GM21619 (cell line): ENCODE data around the gene MAOB.

Experiments
- ATAC-seq: cut with Tn5 transposase; IDR thresholded peaks from one replicate; pipeline ENCODE4 v1.9.1; 2021; ENCODE audit not compliant: unreplicated experiment

Gene MAOB

DNA sequence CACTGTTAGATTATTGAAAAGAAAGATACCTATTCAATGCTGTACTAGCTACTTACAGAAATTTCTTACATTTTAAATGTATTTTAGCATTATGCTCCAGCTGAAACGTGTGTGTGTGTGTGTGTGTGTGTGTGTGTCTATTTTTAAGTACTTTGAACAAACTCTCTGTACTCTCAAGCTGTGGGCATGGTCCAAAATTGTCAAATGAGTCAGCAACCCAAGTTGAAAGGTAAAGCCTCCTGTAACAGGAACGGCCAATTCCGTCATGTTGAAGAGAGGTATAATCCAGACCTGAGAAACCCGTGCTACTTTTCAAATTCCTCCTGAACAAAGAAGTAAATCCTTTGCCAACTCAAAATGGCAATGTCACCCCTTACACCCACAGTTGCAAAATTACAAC is 20.5 kb downstream of the MAOB start:
- no peak for ATAC-seq

DNA sequence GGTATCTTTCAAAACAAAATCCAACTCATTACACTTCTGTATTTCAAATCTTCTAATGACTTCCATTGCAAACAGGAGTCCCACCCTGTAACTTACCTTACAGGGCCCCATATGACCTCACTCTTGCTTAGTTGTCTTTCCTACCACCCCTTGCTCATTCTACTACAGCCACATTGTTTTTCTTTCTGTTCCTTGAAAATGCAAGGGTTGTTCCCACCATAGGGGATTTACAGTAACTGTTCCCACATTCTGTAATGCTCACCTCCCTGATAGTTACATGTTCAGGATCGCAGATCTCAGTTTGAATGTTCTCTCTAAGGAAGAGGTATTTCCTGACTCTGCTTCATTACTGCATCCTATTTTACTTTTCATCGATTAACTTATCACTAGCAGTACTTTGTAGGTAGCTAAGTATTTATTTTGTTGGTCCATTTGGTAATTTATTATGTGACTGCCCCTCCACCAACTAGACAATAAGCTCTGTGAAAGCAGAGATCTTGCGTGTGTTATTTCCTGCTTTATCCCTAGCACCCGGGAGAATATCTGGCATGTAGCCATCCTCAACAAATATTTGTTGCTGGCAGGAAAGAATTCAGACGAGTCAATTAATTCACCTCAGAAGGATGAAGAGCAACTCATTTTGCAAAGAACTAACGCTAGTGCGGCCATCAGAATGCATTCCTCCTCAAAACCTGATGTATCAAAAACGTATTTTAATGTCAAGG is 21.4 kb downstream of the MAOB start:
- ATAC-seq, result no peak

DNA sequence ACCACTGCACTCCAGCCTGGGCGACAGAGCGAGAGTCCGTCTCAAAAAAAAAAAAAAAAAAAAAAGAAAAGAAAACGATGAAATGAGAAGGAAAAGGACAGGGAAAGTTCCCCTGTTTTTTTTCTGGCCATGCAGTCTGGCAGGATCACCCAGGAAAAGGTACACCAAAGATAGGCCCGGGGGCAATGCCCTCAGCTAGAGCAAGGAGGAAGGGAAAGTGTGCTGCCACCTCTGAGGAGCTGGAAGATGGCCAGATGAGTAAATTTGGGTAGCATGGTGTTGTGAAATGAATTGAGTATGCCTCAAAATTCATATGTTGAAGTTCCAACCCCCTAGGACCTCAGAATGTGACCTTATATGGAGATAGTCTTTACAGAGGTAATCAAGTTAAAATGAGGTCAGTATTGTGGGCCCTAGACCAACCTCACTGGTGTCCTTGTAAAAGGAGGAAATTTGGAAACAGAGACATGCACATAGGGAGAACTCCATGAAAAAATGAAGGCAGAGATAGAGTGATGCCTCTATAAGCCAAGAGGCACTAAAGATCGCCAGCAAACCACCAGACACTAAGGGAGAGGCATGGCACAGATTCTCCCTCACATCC is 28.9 kb downstream of the MAOB start:
- ATAC-seq, result no peak

DNA sequence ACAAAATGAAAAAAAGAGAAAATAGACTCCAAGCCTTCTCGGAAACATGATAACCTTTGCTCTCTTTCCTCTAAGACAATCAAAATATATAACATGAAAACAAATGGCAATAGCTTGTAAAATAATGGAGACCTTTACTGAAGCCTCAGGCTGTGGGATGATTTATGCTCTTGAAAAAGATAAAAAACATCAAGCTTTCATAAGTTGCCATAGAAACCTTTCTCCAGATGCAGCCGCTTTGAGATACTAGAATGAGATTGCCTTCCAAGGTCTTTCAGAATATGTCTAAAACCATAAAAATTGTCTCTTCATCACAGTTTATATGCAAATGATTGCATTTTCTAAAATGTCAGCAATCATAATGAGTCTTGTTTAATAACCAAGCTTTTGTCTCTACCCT is 31.6 kb downstream of the MAOB start:
- ATAC-seq, result no peak

DNA sequence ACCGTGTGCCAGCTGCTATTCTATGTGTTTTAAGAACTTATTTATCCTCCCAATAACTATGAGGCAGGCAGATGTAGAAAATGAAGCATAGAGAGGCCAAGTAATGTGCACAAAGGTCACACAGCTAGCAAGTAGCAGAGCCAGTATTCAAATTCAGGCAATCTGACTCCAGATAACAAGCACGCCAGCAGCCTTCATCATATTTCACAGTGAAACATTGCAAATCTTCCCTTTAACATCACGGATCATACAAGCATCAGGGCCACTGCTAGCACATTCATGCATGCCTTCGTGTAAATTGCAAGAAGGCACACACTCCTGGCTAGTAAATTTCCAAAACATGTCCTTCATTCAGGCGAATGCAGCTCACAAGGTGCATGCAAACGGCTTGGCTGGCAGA is 33.1 kb downstream of the MAOB start:
- no peak for ATAC-seq

DNA sequence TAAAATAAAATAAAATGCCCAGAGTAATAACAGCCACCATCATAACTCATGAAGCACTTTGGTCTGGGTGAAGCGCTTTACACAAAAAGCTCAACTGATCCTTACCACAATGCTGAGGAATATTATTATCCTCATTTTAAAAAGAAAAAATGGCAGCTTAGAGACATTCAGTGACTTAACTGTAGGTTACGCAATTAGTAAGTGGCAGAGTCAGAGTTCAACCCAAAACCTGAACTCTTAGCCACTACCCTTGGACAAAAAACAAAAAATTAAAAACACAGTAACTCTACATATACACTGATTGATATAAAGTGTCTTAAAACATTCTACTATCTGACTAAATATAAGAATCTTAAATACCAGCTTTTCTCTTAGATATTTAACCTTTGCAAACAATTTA is 34.9 kb downstream of the MAOB start:
- ATAC-seq, result no peak

DNA sequence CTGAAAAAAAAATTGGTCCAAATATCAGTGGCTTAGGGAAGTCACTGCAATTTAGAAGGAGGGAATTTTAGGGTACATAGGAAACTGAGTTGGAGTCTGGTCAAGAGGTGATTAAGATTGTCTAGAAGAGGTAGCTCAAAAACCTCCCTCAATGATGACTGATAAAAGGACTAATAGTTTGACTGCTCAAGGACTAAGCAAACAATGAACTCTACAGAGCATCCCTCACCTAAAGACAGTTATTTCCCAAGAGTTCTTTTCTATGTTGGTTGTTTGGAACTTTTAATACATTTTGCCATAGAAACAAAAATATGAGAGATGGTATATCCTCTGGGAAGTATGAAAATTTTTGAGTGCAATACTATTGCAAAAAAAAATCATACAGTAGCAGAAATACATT is 35.7 kb downstream of the MAOB start:
- no peak for ATAC-seq

DNA sequence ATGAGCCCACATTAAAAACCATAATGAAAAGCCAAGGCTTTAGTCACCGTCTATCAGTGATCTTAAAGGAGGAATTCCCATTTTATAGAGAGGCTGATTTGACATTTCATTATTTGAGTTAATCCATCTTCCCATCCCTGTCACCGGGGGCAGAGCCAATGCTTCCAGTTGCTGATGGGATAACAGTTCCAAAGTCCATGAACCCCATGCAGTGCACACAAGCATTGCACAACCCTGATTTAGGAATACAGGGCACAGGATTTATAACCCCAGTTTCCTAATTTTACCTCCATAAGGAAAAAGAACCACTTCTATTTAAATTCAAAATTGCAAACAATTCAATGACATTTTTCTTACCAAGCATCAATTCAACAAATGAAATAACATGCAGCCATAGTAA is 36.5 kb downstream of the MAOB start:
- ATAC-seq, result no peak

DNA sequence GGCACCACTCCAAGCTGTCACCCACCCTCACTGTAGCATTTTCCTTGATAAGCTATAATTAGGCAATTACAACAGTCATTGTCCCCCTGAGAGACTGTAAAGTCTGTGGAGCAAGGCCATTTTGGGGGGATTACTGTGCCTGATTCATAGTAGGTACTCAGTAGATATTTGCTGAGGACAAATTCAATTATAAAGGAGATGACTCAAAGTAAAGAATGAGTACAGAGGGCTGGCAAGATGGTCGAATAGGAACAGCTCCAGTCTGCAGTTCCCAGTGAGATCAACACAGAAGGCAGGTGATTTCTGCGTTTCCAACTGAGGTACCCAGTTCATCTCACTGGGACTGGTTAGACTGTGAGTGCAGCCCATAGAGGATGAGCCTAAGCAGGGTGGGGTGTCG is 42.0 kb downstream of the MAOB start:
- no peak for ATAC-seq

DNA sequence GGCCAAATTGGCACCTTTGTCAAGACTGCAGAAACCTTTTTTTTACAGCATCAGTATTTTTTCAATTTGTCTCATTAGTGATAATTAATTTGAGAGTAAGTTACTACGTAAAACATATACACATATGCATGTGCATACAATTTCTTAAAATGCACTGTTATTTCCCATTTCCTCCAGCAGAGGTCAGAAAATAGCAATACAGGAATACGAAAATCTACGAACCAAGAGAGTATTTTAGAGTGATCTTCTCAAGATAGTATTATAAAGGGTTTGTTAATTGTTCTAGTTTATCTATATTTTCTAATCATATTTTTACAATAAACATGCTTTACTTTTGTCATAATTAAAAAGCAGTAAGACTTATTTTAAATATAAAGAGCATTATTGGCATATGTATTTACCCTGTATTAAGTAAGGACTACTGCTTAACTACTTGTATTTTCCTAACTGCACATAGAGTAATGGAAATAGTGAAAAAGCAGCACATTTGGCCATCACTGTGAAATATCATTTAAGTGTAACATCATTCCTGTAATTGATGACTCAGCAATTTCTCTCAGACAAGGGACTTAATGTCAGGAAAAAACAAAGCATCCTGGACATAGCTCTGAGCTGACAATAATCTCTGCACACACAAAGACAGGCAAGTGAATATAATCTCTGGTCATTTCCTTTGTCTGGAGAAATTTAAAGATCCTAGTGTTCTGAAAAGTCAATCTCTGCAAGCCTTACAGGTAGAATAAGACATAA is 45.6 kb downstream of the MAOB start:
- ATAC-seq, result no peak

DNA sequence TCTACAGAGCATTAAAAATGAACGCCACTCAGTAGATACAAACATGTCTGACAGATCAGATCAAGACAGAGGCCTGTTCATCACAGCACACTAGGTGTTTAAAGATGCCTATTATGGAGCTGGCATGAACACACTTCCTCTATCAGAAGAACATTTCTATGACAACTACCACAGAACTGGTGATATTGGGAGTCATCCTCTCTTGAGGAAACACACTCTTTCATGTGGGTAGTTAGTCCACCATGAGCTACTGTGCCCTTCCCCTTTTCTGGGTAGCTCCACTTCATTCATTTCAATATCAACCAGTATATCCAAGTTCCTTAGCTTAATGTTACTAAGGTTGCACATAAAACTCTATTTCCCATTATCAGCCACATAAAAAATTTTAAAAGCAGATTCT is 46.7 kb downstream of the MAOB start:
- ATAC-seq, result no peak

DNA sequence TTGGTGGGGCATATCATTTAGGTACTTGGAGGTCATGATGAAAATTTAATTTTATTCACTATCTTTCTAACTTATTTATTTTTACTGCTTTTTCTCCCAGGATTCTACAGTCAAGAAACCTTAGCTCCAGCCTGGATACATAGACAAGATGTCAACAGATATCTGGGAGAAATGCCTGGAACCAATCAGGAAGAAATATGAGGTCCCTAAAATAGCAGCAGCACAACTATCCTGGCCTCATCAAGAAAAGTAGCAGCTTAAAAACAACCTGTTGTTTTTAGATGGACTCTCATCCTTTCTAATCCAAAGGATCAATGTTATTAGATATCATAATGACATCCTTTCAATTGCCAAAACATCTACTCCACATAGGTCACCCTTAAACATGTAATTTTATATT is 54.5 kb downstream of the MAOB start:
- no peak for ATAC-seq

DNA sequence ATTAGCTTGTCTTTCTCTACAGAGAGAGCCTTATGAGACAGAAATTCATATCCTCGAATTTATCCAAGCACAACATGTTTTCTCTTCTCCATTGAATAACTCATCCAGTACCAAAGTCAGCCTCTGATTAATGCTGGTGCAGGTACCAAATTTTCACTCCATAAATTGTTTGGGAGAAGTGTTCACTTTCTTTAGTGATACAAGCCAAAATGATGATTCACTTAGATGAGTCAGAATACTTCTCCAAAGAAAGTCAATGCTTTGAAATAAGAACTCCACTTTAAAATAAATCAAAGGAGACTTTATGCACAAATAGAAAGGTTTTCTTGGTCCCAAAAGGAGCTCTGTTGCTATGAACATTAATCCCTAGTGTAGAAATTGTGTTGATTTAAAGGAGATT is 60.2 kb downstream of the MAOB start:
- ATAC-seq, result no peak

DNA sequence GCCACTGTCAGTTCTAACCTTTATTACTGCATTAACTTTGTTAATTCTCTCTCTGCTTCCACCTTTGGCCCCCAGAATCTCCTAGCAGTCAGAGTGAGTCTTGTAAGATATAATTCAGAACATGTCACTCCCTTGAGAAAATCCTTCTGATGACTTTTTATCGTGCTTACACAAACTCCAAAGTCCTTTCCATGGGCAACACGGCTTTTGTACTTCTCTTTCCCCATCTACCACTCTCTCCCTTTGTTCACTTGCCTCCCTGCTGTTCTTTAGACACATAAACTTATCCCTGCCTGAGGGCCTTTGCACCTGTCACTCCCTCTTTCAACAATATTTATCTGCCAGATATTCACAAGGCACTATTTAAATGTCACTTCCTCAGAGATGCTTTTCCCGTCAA is 64.8 kb downstream of the MAOB start:
- ATAC-seq, result no peak

DNA sequence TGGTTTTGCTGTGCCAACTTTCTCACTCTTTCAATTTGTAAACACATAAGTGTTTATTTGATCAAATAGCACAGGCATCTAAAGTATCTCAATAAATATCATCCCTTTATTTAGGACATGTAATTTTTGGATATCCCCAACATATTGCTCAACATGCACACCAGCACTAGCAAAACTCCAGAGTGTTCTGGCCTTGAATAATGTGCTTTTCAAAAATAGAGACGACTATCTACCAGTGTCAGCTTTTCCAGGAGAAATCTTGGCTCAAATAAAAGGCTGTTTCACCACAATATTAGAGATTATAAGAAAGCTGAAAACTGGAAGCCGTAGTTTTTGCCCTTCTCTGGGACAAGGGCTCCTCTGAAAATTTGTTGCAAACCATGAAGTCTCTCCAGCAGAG is 67.0 kb downstream of the MAOB start:
- ATAC-seq, result no peak

DNA sequence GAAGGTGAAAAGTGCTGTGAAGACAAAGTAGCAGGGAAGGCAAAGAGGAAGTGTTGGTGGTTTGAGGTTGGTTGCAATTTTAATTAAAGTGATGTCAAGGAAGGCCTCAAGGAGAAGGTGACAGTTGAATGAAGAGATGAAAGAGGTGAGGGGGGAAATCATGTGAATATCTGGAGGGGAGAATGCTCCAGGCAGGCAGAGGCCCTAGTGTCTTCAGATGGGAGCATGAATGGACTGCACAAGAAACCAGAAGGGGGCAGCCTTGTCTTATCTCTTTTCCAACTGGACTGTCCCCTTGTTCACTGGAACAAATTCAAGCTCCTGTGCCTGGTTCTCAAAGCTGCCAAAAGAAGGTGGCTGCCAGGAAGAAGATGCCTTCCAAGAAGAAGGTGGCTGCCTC is 68.4 kb downstream of the MAOB start:
- ATAC-seq, result no peak

DNA sequence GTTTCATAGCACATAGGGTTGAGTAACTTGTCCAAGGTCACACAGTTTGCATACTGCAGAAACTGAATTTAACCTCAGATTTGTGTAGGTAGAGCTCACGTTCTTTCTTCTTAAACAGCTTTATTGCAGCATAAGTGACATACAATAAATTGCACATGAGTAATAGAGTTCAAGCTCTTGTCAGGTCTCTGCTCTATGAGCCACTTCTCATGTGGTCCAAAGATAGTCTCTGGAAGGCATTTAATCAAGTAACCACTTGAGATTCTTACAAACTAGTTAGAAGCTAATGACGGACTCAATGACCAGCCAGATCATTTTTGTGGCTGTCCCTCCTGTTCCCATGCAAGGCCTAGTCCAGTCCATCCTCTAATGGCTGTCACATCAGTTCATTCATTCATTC is 68.9 kb downstream of the MAOB start:
- no peak for ATAC-seq

DNA sequence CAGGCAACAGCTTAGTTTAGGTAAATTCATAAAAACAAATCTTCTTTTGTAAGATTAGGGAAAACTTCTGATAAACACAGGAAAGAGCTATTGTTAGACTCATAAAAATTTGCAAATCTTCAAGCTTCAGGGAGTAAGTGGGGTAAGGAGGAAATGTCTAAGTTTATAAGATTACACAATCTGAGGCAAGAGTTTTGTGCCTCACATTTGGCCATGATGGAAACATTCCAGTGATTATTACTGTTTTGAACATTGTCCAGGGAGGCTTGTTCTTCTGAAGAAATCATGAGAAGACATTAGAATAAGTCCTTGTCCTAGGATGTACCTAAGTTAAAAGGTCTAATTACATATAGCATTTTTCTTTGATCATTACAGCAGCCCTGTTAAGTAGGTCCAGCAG is 72.8 kb downstream of the MAOB start:
- no peak for ATAC-seq

DNA sequence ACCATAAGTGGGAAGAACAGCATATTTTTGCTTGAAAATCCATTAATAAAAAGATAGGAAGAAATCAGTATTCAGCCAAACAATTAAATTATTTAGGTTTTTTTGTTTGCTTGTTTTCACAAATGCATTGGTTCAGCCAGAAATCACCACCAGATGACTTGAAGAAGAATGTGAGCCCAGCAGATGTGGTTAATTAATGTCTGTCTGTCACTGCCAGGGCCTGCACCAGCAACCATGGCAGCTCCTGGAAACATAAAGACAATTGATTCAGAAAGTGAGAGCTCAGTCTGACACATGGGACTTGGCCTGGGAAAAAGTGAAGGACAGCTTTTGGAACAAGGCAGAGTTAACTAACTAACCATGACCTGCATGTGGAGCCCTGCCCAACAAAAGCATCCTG is 74.0 kb downstream of the MAOB start:
- ATAC-seq, result no peak

DNA sequence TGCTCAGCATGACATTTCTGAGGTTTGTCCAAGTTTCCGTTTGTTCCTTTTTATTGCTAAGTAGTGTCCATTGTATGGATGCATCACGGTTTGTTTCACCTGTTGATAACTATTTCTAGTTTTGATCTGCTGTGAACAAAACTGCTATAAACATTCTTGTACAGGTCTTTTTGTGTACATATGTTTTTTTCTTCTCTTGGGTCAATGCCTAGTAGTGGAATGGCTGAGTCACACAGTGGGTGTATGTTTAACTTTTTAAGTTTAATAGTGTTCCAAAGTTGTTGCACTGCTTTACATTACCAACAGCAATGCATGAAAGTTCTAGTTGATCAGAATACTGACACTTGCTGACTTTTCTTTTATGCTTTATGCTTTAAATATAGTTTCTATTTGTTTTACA is 76.7 kb downstream of the MAOB start:
- ATAC-seq, result no peak

DNA sequence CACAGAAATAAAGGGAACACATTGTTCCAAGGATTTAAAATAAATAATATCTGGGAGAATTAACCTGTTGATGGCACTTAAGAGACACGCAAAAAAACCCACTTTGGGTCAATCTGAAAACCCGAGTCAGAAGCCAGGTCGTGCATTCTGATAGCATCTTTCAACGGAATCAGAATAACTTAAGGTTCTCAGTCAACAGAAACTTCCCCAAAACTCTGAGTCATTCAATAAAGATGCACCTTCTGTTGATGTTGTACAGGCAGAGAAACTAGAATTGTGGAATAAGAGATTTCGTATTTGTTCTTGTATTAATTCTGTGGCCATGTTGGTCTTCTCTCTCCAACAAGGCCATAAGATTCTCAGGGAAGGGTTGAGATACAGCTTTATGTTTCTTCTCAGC is 78.2 kb downstream of the MAOB start:
- ATAC-seq, result no peak

DNA sequence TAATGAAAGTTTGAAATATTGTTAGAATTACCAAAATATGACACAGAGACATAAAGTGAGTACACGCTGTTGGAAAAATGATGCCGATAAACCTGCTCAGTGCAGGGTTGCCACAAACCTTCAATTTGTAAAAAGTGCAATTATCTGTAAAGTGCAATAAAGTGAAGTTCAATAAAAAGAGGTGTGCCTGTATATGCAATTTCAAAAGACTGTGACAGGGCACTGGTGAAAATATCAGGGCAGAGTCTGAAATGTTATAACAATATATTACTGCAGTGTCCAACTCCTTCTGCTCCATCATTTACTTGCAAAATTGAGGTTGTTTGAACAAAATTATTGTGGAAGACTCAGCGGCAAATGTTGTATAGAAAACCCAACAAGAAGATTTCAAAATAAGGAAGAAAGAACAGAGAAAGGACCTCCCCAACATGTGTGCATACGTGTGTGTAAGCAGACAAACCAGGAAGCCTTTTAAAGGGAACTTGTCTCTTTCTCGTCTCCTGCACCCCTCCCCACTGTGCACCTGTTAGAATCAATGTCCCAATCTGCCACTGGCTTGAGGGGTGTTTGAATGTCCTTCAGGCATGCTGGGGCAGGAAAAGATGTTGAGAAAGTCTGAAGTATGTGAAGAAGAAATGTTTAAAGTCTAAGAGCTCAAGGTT is 96.2 kb downstream of the MAOB start:
- no peak for ATAC-seq
